NCI-H1930 (cell line): ENCODE results near the gene CLASP2.
"Not testable (repeated sequence)": the region's sequence is repeated elsewhere in the genome, so short reads cannot be mapped to it uniquely, and the experiment has no call there.

Experiments
- DNase-seq, 2 experiments: peaks; one replicate each; lab custom pipeline; 2025; lab: John Stamatoyannopoulos, UW

Gene CLASP2

DNA sequence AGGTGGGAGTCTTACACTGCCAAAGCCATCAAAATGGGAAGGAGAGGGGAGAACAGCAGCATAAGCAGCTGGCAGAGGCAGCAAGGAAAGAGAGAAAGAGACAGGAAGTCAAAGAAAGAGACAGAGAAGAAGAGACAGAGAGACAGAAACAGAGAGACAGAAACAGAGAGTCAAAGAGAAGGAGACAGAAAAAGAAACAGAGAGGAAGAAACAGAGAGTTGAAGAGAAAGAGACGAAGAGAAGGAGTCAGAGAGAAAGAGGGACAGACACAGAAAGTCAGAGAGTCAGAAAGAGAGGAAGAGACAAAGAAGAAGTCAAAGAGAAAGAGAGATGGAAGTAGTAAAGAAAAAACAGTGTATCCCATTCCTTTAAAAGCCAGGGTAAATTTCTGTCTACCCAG, 266.1 kb downstream of the CLASP2 start:
- DNase-seq = not testable (repeated sequence)

DNA sequence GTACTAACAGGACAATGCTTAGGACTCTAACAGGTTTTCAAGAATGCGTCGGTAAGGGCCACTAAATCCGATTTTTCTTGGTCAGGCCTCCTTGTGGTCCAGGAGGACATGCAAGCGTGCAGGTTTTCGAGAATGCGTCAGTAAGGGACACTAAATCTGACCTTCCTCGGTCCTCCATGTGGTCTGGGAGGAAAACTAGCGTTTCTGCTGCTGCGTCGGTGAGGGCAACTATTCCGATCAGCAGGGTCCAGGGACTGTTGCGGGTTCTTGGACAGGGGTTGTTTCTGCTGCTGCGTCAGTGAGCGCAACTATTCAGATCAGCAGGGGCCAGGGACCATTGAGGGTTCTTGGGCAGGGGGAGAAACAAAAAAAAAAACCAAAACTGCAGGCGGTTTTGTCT, 270.1 kb downstream of the CLASP2 start:
- no peak for DNase-seq

DNA sequence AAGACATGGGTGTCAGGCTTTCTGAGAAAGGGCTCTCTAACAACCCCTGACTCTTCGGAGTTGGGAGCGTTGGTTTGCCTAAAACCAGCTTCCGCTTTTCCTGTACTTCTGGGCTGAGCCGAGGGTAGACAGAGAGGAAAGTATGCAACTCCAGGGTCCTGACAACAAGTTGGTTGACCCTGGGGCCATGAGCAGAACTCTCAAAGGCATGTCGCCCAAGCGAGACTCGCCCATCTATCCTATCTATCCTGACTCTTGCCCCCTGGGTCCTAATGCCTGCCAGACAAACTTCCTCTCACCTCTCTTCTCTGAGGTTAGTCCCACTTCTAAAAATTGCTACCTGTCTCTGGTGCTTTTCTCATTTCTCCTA, 270.8 kb downstream of the CLASP2 start:
- DNase-seq = not testable (repeated sequence)
